C4-2B (cell line): Measurements from ENCODE around the gene RSBN1.

ENCODE experiments used
- H3K27ac ChIP-seq: fragments of 450-650 bp; 2 replicates; pipeline ENCODE4 v1.5.1; 2017
- CTCF ChIP-seq: fragments of 450-650 bp; conservative IDR thresholded peaks from 2 replicates; pipeline ENCODE4 v1.5.1; 2017; ENCODE audit warnings: mild to moderate bottlenecking
- ZFX ChIP-seq: fragments of 450-650 bp; IDR thresholded peaks from 2 replicates; pipeline ENCODE4 v1.6.1; 2017

RSBN1 gene

GRCh38 chr1:113835686-113836290 is 23.5 kb upstream of the RSBN1 start:
- H3K27ac ChIP-seq, result no peak overlapping the region
- peak; percentile 78 for TF ChIP-seq CTCF
- TF ChIP-seq ZFX, result no peak

DNA sequence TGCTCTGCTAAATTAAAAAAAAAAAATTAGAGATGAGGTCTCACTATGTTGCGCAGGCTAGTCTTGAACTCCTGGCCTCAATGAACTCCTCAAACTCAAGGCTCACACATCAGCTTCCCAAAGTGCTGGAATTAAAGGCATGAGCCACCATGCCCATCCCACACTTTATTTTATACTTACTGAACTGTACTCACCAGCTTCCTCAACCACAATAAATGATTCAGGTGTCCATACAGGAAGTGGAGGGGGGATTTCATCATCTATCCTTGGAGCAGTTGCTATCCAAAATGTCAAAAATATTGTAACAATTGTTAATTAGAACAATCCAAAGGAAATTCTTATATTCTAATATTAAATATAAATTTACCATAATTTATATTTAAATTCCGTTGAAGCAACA is 22.4 kb upstream of the RSBN1 start:
- no peak for TF ChIP-seq CTCF
- no peak for TF ChIP-seq ZFX
- H3K27ac ChIP-seq, result no peak overlapping the region

GRCh38 chr1:113830039-113830438 is 17.8 kb upstream of the RSBN1 start:
- no peak overlapping the region for H3K27ac ChIP-seq
- TF ChIP-seq ZFX, result no peak
- TF ChIP-seq CTCF, result no peak

GRCh38 chr1:113821916-113822315 is 9.6 kb upstream of the RSBN1 start:
- no peak overlapping the region for H3K27ac ChIP-seq
- TF ChIP-seq ZFX (no peak), CTCF (no peak)

GRCh38 chr1:113818578-113818977 is 6.3 kb upstream of the RSBN1 start:
- TF ChIP-seq ZFX (no peak), CTCF (no peak)
- H3K27ac ChIP-seq, result no peak overlapping the region

- H3K27ac ChIP-seq, result no peak overlapping the region
- TF ChIP-seq ZFX, result no peak
- TF ChIP-seq CTCF, result no peak
These were observed 942 bp upstream of the RSBN1 start for GRCh38 chr1:113813218-113813617.

- peak overlapping the region; percentile 69 for H3K27ac ChIP-seq
- TF ChIP-seq ZFX (no peak), CTCF (no peak; the same call in 1 of the 2 replicates)
These were observed 422 bp upstream of the RSBN1 start for GRCh38 chr1:113812661-113813135.
